A549 (cell line): ENCODE measurements around the gene QSOX1. TPM values are rescaled to one million over a fixed set of nuclear protein-coding genes. Genes with fewer than 3 reads are reported as not detected.

Experiments
- ATAC-seq, 2 experiments: fragments of 200-7000 bp in 1 of 2; fragments of >200 bp in 1 of 2; cut with Nextera tagmentation in 1 of 2; cut with Tn5 transposase in 1 of 2; 3 replicates each; pipeline versions ENCODE4 v1.8.0 to v1.9.1; 2018 to 2020; ENCODE audit warnings: mild to moderate bottlenecking in 1 of 2, moderate library complexity in 1 of 2
- CTCF ChIA-PET: fragments of 300-600 bp; sonication (Branson Sonifier 250); formaldehyde crosslinking; extraction: SDS; loops from one replicate; lab custom pipeline; 2021; ENCODE audit warnings: antibody characterized with exemption, inconsistent platforms; lab: Yijun Ruan, JAX
- POLR2A ChIA-PET: fragments of 350-600 bp; formaldehyde crosslinking; extraction: SDS; loops from one replicate; lab custom pipeline; 2021; ENCODE audit warnings: antibody characterized with exemption, inconsistent platforms; lab: Yijun Ruan, JAX
- DNase-seq, 2 experiments: peaks; one replicate each; pipeline versions ENCODE4 v3.0.0 to v3.0.0-alpha.2; 2011 to 2016; ENCODE audit warnings: low read depth in 1 of 2, low spot score in 1 of 2
- FAIRE-seq: peaks from 2 replicates; lab custom pipeline; 2011; peaks lifted over from hg19 to GRCh38; lab: Jason Lieb, UNC
- H3K27ac ChIP-seq, 2 experiments: fragments of >200 bp; sonication (Bioruptor Twin); formaldehyde crosslinking; 3 replicates each; pipeline ENCODE4 v1.5.1; 2016 to 2017
- H3K4me1 ChIP-seq: fragments of >200 bp; sonication (Bioruptor Twin); formaldehyde crosslinking; 3 replicates; pipeline ENCODE4 v1.6.1; 2016
- H3K4me2 ChIP-seq: fragments of >200 bp; sonication (Bioruptor Twin); formaldehyde crosslinking; 3 replicates; pipeline ENCODE4 v1.6.1; 2016
- H3K4me3 ChIP-seq: fragments of >200 bp; sonication (Bioruptor Twin); formaldehyde crosslinking; 3 replicates; pipeline ENCODE4 v1.5.1; 2016
- H3K9me3 ChIP-seq: fragments of >200 bp; sonication (Bioruptor Twin); formaldehyde crosslinking; 3 replicates; pipeline ENCODE4 v1.6.1; 2016
- CBX2 ChIP-seq: fragments of 200-600 bp; sonication (generic); IDR thresholded peaks from 2 replicates; pipeline ENCODE4 v1.6.1; 2016; ENCODE audit warnings: low read depth, mild to moderate bottlenecking, borderline replicate concordance
- CHD4 ChIP-seq: fragments of 200-600 bp; sonication (generic); IDR thresholded peaks from 2 replicates; pipeline ENCODE4 v1.6.1; 2016; ENCODE audit warnings: antibody characterized with exemption, mild to moderate bottlenecking, borderline replicate concordance
- EHF ChIP-seq: fragments of 250-450 bp; sonication (Bioruptor Pico); IDR thresholded peaks from 2 replicates; pipeline ENCODE4 v1.5.0; 2020; ENCODE audit warnings: mild to moderate bottlenecking
- EHMT2 ChIP-seq: fragments of 200-600 bp; sonication (generic); IDR thresholded peaks from 2 replicates; pipeline ENCODE4 v1.6.1; 2016; ENCODE audit warnings: antibody characterized with exemption, low read depth, mild to moderate bottlenecking, moderate library complexity
- HDAC2 ChIP-seq: fragments of 200-600 bp; sonication (generic); IDR thresholded peaks from 2 replicates; pipeline ENCODE4 v1.6.1; 2016
- HEYL ChIP-seq: fragments of 250-450 bp; sonication (Bioruptor Pico); IDR thresholded peaks from 2 replicates; pipeline ENCODE4 v1.8.0; 2021; ENCODE audit warnings: mild to moderate bottlenecking, moderate library complexity
- HOXA7 ChIP-seq: fragments of 250-450 bp; sonication (Bioruptor Pico); IDR thresholded peaks from 2 replicates; pipeline ENCODE4 v1.5.0; 2020; ENCODE audit warnings: mild to moderate bottlenecking, moderate library complexity
- HOXB5 ChIP-seq: fragments of 250-450 bp; sonication (Bioruptor Pico); IDR thresholded peaks from 2 replicates; pipeline ENCODE4 v1.5.0; 2020; ENCODE audit warnings: mild to moderate bottlenecking, moderate library complexity
- JUNB ChIP-seq: fragments of >200 bp; sonication (Bioruptor Twin); formaldehyde crosslinking; IDR thresholded peaks from 2 replicates; pipeline ENCODE4 v1.6.1; 2016
- NPAS2 ChIP-seq: fragments of 250-450 bp; sonication (Bioruptor Pico); IDR thresholded peaks from 2 replicates; pipeline ENCODE4 v1.8.0; 2022; ENCODE audit warnings: mild to moderate bottlenecking, moderate library complexity, borderline replicate concordance
- NR3C1 ChIP-seq: fragments of >200 bp; sonication (Bioruptor Twin); formaldehyde crosslinking; IDR thresholded peaks from 3 replicates; pipeline ENCODE4 v1.6.1; 2017
- POLR2A ChIP-seq: IDR thresholded peaks from 2 replicates; pipeline ENCODE4 v1.6.1; 2012; ENCODE audit warnings: mild to moderate bottlenecking, low read length
- POLR2AphosphoS2 ChIP-seq: conservative IDR thresholded peaks from 2 replicates; pipeline ENCODE4 v1.6.1; 2012; ENCODE audit warnings: low read length, improper control_type of control experiment, inconsistent platforms
- RCOR1 ChIP-seq: fragments of 150-350 bp; IDR thresholded peaks from 2 replicates; pipeline ENCODE4 v1.6.1; 2014; ENCODE audit warnings: antibody characterized with exemption, low read length, low read depth
- RNF2 ChIP-seq: fragments of 200-600 bp; sonication (generic); IDR thresholded peaks from 2 replicates; pipeline ENCODE4 v1.6.1; 2016; ENCODE audit warnings: low read depth, mild to moderate bottlenecking, antibody characterized with exemption, moderate library complexity, borderline replicate concordance
- SREBF2 ChIP-seq: fragments of 450-650 bp; IDR thresholded peaks from 2 replicates; pipeline ENCODE4 v1.6.1; 2014; ENCODE audit warnings: mild to moderate bottlenecking, moderate library complexity
- USF2 ChIP-seq: fragments of 450-650 bp; IDR thresholded peaks from 2 replicates; pipeline ENCODE4 v1.6.1; 2014; ENCODE audit warnings: antibody characterized with exemption
- WGBS: methylation state at CpG from one replicate; pipeline ENCODE4 v1.1.6; 2017; ENCODE audit errors: missing lambda C conversion rate; 5-methylcytosine and 5-hydroxymethylcytosine counted together
- polyA plus RNA-seq, 4 experiments: library from polyadenylated mRNA; depleted of rRNA in 3 of 4; stranded (reverse); fragments of >200 nt; fragmentation: RNase III in 1 of 4; extraction: RNeasy Plus Mini Kit Qiagen cat#74134 plus additional on column Dnase treatment in 1 of 4; gene quantifications; 2 replicates in 3 of 4; 3 replicates in 1 of 4; pipeline ENCODE4 v1.2.3, GENCODE V29; 2011 to 2017
- TF ChIP-seq, protein P1 (sequence below): fragments of 150-350 bp; IDR thresholded peaks from 2 replicates; pipeline ENCODE4 v1.6.1; 2014; ENCODE audit warnings: low read depth, mild to moderate bottlenecking, low read length
- TF ChIP-seq, protein P2 (sequence below): fragments of 200-600 bp; sonication (generic); IDR thresholded peaks from 2 replicates; pipeline ENCODE4 v1.6.1; 2016; ENCODE audit warnings: antibody characterized with exemption, mild to moderate bottlenecking, moderate library complexity

QSOX1 gene
- polyA plus RNA-seq, 2 of the 4 experiments (the other 2 are of a cell fraction) = 43.8 to 60.2 TPM

DNA sequence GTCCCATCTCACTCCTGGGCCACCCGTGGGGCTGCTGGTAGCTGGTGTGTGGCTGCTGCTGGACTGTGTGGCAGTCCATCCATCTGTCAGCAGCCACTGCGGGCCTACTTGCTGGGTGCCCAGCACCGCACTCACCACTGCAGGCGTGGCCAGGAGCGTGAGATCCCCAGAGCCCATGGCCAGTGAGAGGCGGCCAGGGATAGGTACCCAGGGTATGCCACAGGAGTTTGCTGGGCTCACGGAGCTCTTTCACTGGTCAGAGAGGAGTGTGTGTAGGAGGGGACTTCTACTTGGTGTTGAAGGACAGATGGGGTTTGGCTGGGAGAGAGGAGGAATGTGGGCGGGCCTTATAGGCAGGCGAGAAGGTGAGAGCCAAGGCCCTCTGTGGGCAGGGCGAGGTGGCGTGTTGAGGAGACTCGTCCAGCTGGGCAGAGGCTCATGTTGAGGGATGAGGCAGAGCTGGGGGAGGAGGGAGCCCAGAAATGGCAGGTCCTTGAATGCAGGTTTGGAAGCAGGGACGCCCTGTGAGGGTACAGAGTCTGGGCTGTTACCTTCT is 15.0 kb downstream of the QSOX1 start:
- no peak overlapping the region for H3K4me3 ChIP-seq
- FAIRE-seq (no peak), DNase-seq (no peak), ATAC-seq (no peak)
- TF ChIP-seq EHF = no peak
- TF ChIP-seq NR3C1 = no peak
- no peak for TF ChIP-seq USF2
- H3K4me1 ChIP-seq = peaks cover 19% of the 10 kb centered on the region
- no peak overlapping the region for H3K27ac ChIP-seq
- ChIA-PET CTCF (interaction anchor here (0.7 to 9.1 kb wide), 12 partner anchors 10 to 463 kb away, joined by 3 to 132 read pairs (median 6); partner anchors contain the start of gene QSOX1), POLR2A (no interaction called here)
- 88% methylated on average over 13 of the region's 13 CpGs for WGBS
- no peaks in the 10 kb centered on the region for H3K9me3 ChIP-seq
- H3K4me2 ChIP-seq = no peak overlapping the region

GRCh38 chr1:180170546-180171151 is 16.0 kb downstream of the QSOX1 start:
- FAIRE-seq = no peak
- no peak for ATAC-seq
- H3K27ac ChIP-seq = no peak overlapping the region
- no peaks in the 10 kb centered on the region for H3K9me3 ChIP-seq
- no peak for DNase-seq
- H3K4me2 ChIP-seq = no peak overlapping the region
- no peak overlapping the region for H3K4me3 ChIP-seq
- ChIA-PET CTCF (interaction anchor here (0.6 to 9.1 kb wide), 6 partner anchors 9 to 356 kb away, joined by 3 to 132 read pairs (median 28); partner anchors contain the start of gene QSOX1), POLR2A (no interaction called here)
- TF ChIP-seq JUNB (no peak), HOXA7 (CRISPR knock-in tag) (no peak), CHD4 (no peak), HEYL (CRISPR knock-in tag) (no peak), EHMT2 (no peak), HOXB5 (no peak), RCOR1 (no peak), SREBF2 (no peak), RNF2 (no peak), POLR2A (no peak), CBX2 (no peak), POLR2AphosphoS2 (no peak), NPAS2 (no peak), HDAC2 (no peak)
- TF ChIP-seq, protein P1, sequence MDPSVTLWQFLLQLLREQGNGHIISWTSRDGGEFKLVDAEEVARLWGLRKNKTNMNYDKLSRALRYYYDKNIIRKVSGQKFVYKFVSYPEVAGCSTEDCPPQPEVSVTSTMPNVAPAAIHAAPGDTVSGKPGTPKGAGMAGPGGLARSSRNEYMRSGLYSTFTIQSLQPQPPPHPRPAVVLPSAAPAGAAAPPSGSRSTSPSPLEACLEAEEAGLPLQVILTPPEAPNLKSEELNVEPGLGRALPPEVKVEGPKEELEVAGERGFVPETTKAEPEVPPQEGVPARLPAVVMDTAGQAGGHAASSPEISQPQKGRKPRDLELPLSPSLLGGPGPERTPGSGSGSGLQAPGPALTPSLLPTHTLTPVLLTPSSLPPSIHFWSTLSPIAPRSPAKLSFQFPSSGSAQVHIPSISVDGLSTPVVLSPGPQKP = no peak
- TF ChIP-seq, protein P2, sequence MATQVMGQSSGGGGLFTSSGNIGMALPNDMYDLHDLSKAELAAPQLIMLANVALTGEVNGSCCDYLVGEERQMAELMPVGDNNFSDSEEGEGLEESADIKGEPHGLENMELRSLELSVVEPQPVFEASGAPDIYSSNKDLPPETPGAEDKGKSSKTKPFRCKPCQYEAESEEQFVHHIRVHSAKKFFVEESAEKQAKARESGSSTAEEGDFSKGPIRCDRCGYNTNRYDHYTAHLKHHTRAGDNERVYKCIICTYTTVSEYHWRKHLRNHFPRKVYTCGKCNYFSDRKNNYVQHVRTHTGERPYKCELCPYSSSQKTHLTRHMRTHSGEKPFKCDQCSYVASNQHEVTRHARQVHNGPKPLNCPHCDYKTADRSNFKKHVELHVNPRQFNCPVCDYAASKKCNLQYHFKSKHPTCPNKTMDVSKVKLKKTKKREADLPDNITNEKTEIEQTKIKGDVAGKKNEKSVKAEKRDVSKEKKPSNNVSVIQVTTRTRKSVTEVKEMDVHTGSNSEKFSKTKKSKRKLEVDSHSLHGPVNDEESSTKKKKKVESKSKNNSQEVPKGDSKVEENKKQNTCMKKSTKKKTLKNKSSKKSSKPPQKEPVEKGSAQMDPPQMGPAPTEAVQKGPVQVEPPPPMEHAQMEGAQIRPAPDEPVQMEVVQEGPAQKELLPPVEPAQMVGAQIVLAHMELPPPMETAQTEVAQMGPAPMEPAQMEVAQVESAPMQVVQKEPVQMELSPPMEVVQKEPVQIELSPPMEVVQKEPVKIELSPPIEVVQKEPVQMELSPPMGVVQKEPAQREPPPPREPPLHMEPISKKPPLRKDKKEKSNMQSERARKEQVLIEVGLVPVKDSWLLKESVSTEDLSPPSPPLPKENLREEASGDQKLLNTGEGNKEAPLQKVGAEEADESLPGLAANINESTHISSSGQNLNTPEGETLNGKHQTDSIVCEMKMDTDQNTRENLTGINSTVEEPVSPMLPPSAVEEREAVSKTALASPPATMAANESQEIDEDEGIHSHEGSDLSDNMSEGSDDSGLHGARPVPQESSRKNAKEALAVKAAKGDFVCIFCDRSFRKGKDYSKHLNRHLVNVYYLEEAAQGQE = no peak
- TF ChIP-seq, all 56 proteins: peak for 0
- 77% methylated on average over 4 of the region's 4 CpGs for WGBS
- peaks cover 19% of the 10 kb centered on the region for H3K4me1 ChIP-seq
